Stimulated activated CD8-positive, alpha-beta memory T cell treated with anti-CD3 and anti-CD28 coated beads, Interleukin-4, amount 100 ng/mL, for 48 hours (primary cell): Measurements from ENCODE around the gene ICAM3.
A peak's percentile ranks its signal among the peaks of the same experiment; 100 is the strongest.

ENCODE experiments used
- DNase-seq: peaks from one replicate; pipeline ENCODE4 v3.0.0-alpha.2; 2020

Gene ICAM3

DNA sequence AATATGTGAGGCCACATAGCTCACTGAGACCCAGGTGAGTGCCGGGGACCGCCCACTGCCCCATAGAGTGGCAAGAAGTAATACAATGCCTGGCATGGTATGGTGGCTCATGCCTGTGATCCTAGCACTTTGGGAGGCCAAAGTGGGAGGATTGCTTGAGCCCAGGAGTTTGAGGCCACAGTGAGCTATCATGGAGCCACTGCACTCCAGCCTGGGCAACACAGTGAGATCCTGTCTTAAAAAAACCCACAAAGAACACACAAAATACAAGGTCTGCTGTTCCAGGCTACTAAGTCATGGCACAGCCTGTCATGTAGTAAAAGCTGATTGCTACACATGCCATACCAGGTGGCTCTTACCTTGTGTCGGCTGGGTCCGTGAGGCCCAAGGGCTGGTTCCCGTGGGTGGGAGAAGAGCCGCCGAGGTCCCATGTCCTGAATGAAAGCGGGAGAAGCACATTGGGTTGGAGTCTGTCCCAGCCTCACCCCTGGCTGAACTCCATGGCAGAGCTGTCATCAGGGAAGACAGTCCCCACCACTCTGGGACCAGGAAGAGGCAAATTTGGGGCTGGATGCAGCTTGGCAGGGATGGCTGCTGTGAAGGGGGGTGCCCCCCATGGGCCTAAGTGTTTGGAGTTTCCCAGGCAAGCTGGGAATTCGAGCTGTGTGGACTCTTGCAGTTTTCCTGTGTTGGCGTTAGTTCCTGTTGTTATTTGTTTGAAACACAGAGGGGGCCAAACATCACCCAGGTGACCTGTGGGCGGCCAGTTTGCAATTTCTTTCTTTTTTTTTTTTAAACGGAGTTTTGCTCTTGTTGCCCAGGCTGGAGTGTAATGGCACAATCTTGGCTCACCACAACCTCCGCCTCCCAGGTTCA is 20.4 kb downstream of the ICAM3 start:
- no peak for DNase-seq

DNA sequence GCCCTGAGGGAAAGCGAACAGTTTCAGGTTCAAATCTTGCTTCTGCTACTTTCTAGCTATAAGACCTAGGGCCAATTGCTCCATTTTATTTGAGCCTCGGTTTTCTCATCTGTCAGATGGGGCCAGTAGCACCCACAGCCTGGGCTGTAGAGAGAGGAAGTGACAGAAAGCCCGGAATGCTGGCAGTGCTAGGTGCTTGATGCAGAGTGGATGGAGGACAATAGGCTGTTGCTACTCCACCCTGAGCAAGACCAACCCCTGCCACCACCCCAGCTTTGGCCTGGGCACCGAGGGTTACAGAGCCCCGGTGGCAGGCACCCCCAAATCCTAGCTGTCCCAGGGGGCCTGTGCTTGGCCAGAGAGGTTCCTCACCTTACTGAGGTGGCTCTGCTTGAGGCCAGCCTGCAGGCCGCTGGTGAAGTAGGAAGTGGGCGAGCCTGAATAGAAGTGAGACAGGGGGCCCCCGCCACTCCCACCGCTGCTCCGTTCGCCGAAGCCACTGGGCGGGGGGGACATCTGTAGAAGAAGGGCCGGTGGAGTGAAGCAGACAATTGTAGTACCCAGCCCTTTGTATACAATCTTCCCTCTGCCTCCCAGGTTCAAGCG is 21.5 kb downstream of the ICAM3 start:
- no peak for DNase-seq

DNA sequence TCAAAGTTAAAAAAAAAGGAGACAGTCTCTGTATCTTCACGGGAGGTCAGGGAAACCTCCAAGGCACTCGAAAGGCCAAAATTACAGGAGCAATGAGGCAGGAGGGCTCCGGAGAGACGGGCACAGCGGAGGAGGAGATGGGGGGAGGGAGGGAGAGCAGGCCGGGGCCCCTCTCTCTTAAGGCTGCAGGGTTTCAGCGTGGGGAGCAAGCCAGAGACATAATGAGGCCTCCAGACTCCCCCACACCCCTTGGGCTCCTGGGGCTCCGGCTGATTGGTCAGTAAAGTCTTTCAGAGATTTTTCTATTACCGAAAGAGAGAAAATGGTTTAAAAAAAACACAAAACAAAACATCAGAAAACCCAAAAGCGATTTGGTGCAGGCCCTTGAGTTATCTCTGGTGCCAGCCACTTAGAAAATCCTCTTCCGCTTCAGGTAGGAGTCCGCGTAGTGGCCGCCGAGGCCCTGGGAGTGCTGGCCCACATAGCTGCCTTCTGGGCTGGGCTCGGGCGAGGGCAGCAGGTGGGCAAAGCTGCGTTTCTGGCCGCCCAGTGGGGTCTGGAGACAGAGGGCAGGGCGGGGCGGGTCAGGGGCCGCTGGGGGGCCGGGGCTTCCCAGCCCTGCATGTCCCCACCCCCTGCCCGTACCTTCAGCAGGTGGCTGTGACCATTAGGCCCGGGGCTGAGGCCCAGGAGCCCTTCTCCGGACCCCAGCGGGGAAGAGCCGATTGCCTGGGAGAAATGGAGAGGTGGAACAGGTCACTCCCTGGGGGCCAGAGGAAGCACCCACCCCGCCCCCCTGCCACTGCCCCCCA is 22.2 kb downstream of the ICAM3 start:
- no peak for DNase-seq

DNA sequence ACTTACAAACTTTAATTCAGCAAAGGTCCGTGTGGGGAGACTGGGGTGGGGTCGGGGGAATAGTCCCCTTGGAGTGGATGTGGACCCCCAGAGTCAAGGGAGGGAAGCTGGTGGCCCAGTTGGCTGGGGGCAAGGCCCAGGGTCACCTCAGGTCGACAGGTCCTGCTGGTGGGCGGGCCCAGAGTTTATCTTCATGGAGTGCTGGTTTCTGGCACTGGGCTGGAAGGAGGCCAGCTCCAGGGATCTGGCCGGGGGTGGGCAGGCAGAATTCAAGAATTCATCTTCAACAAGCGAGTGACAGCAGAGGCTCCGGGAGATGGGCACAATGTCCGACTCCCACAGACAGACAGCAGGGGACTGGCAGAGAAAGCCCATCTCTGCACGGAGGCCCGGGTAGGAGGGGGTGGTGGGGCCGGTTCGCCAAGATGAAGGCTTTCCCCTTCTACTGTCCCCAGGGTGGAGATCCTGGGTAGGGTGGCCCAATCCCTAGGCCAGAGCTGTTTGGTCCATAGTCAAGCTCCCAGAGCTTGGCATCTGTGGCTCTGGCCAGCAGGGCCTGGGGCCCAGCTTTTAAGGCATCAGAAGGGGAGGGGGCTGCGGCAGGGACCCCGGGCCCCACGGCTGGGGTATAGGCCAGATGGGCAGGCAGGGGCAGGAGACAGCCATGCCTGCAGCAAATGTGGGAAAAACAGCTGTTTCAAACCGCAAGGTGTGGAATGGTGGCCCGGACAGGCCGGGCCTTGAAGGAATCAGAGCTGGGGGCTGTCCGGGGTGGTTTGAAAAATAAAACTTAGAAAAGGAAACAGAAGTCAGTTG is 23.0 kb downstream of the ICAM3 start:
- no peak for DNase-seq

DNA sequence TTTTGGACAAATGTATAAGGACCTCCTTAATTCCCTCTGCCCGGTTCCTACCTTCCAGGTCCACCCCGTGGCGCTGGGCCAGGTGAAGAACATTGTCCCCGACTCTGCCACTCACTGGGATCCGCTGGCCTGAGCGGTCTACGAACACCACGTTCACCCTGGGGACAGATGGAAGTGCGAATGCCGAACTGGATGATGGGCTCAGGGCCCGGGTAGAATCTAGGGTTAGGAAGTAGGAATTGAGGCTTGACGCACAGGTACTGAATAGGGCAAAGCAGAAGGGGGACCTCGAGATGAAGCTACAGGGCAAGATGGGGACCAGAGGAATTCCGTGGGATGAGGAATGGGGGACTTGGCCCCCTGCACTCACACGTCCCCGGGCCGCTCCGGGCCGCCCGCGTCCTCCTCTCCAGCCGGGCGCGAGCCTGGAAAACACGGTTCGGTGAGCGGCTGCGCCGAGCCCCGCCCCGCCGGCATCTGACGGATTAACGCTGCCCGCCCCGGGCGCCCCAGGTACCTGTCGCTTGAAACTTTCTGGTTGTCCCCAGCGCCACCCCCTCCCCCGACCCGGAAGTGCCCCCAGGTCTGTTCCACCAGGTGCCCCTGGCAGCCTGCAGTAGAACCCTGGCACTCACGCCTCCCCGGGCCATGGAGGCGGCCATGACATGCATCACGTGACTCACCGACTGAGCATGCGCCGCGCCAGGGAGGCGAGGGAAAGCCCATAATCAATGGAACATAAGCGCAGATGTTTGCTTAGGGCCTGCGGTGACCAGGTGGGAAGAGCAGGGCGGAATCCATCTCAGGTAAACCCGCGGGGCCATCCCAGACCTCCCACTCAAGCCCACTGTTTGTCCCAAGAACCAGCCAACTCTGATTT is 23.8 kb downstream of the ICAM3 start, which contains the start of gene FDX2:
Gene FDX2 (minus strand): TSS at position 681 of the 880 bp plus-strand sequence. CDS start 19 bp downstream, at position 662.
- DNase-seq = peak; percentile 97

DNA sequence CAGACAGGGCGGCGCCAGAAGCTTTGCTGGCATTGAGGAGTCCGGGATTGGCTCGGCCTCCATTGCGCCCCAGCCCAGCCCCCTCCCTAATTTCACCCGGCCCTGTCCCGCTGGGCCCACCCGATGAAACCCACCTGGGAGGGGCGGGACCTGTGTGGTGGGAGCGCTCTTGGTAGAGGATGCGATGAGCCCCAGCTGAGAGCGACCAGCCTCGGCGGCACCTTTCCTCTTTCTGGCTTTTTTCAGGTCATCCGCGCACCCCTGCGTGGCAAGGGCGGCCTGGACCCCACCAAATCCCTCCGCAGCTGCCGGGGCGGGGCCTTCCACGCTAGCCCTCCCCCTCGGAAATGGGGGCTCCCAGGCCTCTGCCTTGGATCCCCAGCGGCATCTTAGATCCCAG is 30.0 kb downstream of the ICAM3 start, which contains the start of gene ZGLP1:
Gene ZGLP1 (minus strand): TSS at position 393 of the 400 bp plus-strand sequence.
- no peak for DNase-seq

DNA sequence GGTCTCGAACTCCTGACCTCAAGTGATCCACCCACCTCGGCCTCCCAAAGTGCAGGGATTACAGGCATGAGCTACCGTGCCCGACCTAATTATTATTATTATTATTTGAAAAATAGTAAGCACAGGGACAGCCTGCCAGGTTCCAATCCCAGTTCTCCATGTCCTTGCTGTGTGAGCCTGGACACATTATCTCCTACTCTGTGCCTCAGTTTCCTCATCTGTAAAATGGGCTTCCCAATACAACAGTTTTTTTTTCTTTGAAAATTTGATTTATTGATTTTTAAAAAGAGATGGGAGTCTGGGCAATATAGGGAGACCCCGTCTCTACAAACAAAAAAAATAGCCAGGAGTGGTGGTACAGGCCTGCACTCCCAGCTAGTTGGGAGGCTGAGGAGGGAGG is 33.1 kb downstream of the ICAM3 start:
- DNase-seq = no peak

DNA sequence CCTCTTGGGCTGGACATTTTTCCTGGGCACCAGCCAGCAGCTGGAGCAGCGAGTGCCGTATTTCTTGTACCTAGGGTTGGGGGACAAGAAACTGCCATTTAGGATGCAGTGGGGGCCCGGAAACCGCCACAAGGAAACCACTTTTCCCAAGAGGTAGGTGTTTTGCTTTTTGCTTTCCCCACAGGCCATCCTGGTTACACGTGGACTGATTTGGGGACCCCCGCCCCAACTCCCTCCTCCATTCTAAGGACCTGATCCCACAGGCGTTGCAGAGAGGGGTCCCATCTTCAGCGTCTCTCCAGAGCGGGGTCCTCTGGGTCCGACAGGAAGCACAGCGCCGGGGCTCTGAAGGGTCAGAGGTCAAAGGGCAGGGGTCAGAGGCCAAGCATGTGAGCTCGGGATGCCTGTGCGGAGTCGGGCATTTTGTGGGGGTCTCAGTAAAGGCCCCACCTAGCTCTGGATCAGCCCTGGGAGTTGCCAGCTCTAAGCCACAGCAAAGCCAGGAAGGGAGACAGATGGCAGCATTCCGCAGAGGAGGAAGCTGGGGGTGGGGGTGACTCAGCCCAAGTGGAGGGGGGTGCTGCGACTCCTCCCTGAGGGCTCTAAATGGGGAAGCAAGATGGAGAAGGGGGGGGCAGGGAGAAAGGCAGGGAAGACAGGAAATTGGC is 34.2 kb downstream of the ICAM3 start:
- no peak for DNase-seq

DNA sequence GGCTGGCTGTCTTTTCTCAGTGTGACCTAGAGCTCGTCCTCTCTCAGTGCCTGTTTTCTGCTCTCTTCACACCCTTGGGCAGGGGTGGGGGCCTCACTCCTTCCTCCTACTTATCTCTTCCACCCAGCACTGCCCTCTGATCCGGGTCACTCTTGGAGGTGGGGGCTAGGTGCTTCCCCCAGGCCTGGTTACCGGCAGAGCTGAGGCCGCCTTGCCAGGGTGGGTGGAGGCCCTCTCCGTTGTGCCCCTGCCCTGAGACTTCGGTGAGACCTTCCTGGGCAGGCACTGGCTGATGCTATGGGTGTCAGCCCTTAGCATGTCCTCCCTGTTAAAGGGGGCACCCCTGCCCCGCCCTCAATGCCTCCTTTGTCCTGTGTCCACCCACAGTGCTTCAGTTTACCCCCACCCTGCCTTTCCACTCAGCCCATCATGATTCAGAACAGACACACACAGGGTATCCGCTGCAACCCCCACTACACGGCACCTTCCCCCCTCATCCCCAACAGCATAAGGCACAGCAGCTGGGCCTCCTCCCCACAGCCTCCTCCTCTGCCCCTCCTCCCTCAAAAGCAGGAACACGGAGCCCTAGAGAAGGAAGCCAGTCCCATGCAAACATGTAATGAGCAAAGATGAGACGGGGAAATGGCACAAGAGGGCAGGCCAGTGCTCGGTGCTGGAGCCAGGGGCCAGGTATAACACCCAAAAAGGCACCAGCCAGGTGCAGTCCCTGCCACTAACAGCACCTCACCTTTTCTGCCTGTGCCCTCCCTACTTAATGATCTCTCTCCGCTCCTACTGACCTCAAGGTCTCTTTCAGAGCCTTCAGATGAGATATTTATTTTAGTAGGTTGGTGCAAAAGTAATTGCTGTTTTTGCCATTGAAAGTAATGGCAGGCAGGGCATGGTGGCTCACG is 39.6 kb downstream of the ICAM3 start:
- no peak for DNase-seq

DNA sequence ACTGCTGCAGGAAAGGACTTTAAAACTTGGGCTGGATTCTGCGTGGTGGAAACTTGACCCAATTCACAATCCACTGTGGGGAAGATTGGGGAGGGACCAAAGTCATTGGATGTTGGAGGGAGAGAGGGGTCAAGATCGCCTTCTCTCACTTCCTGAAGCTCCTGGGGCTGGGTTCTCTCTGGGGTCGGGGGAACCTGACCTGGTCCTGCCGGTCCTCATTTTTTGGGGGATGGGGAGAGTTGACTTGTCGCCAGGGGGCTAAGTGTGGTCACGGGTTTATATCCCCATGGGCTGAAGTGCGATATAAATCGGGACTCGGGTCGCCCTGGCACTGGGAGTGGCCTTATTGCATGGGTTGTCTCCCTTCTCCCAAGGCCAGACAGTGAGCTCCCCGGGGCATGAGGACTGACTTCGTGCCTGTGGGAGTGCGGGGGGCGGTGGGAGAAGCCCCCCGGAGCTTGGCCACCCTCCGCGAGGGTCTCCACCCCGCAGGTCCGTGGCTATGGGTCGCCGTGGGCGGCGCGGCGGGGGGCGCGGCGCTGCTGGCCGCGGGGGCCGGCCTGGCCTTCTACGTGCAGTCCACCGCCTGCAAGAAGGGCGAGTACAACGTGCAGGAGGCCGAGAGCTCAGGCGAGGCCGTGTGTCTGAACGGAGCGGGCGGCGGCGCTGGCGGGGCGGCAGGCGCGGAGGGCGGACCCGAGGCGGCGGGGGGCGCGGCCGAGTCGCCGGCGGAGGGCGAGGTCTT is 43.4 kb downstream of the ICAM3 start:
- no peak for DNase-seq

DNA sequence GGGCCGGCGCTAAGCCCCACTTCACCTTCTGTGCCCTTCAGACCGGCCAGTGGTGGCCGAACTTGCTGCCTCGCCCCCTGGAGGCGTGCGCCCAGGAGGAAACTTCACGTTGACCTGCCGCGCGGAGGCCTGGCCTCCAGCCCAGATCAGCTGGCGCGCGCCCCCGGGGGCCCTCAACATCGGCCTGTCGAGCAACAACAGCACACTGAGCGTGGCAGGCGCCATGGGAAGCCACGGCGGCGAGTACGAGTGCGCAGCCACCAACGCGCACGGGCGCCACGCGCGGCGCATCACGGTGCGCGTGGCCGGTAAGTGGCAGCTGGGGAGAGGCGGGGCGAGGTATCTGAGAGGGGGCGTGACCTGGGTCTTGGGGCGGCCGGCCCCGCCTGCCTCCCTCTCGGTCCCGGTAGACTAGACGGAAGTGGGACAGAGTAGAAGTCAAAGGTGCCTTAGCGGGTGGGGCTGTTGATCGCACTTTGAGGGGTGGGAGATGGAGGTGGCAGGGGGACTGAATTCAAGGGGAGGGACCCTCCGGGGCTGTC is 44.0 kb downstream of the ICAM3 start:
- peak; percentile 70 for DNase-seq

DNA sequence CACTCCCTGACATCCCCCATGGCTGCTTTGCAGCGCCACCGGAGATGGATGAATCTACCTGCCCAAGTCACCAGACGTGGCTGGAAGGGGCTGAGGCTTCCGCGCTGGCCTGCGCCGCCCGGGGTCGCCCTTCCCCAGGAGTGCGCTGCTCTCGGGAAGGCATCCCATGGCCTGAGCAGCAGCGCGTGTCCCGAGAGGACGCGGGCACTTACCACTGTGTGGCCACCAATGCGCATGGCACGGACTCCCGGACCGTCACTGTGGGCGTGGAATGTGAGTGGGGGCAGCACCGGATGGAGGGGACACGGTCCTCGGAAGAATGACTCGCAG is 45.1 kb downstream of the ICAM3 start:
- DNase-seq = no peak

DNA sequence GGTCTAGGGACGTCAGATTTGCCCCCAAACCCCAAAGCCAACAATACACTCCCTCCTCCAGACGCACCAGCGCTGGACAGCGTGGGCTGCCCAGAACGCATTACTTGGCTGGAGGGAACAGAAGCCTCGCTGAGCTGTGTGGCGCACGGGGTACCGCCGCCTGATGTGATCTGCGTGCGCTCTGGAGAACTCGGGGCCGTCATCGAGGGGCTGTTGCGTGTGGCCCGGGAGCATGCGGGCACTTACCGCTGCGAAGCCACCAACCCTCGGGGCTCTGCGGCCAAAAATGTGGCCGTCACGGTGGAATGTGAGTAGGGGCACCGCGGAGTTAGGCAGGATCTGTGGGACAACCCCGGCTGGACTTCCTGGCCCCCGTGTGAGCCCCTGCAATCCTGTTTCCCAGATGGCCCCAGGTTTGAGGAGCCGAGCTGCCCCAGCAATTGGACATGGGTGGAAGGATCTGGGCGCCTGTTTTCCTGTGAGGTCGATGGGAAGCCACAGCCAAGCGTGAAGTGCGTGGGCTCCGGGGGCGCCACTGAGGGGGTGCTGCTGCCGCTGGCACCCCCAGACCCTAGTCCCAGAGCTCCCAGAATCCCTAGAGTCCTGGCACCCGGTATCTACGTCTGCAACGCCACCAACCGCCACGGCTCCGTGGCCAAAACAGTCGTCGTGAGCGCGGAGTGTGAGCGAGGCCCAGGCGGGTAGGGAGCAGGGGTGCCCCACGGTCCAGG is 45.6 kb downstream of the ICAM3 start:
- DNase-seq = no peak

DNA sequence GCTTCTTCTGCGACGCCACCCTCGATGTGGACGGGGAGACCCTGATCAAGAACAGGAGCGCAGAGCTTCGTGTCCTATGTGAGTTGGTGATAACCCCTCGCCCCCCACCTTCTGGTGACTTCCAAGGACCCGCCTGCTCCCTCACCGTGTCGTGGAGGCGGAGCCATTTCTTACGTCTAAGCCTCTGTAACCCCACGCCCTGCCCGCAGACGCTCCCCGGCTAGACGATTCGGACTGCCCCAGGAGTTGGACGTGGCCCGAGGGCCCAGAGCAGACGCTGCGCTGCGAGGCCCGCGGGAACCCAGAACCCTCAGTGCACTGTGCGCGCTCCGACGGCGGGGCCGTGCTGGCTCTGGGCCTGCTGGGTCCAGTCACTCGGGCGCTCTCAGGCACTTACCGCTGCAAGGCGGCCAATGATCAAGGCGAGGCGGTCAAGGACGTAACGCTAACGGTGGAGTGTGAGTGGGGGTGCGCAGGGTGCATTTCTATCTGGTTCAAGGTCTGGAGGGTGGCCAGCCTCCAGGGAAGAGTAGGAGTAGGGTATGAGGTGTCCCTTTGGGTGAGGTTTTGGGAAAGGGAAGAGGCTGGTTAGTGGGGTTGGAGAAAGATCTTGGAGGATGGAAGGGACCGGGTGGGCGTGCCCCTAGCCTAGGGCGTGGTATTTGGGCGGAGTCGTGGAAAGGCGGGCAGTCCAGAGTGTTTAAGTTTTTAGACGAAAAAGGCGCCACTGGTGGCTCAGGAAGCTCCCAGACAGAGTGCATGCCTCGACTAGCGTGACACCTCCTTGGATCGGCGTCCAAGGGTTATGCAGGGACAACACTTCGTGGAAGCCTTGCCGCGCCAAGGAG is 46.4 kb downstream of the ICAM3 start:
- no peak for DNase-seq

DNA sequence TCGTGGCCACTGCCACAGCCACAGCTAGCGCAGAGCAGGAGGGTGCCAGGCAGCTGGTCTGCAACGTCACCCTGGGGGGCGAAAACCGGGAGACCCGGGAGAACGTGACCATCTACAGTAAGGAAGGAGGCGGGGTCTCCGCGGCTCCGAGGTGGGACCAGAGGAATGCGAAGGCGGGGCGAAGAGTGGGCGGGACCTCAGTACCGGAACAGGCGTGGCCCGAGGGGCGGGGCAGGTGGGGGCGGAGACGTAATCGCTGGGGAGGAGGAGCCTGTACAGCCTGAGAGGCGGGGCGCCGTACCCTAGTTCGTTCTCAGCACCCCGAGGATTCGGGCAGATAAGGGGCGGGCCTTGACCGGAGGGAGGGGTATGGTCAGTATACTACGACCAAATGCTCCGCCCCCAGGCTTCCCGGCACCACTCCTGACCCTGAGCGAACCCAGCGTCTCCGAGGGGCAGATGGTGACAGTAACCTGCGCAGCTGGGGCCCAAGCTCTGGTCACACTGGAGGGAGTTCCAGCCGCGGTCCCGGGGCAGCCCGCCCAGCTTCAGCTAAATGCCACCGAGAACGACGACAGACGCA is 47.1 kb downstream of the ICAM3 start:
- DNase-seq = peak; percentile 96

DNA sequence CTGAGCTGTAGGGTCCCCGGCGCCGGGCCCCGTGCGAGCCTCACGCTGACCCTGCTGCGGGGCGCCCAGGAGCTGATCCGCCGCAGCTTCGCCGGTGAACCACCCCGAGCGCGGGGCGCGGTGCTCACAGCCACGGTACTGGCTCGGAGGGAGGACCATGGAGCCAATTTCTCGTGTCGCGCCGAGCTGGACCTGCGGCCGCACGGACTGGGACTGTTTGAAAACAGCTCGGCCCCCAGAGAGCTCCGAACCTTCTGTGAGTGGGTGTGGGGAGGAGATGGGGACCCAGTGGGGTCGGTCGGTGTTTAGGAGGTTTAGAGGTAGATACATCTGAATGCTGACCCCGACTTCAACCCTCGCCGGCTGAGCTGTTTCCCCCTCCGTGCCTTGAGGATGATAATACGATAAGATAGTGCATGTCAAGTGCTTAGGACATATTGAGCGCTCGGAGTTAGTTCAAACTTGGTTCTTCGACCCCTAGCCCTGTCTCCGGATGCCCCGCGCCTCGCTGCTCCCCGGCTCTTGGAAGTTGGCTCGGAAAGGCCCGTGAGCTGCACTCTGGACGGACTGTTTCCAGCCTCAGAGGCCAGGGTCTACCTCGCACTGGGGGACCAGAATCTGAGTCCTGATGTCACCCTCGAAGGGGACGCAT is 47.7 kb downstream of the ICAM3 start:
- DNase-seq = no peak
